Putamen (tissue), 1 donor: ENCODE results near the gene OR10H2.
"Not testable (repeated sequence)": the region's sequence is repeated elsewhere in the genome, so short reads cannot be mapped to it uniquely, and the experiment has no call there.

ENCODE experiments used
- DNase-seq: peaks from one replicate; pipeline ENCODE4 v3.0.0-alpha.2; 2016; ENCODE audit warnings: low spot score

OR10H2 gene, protein sequence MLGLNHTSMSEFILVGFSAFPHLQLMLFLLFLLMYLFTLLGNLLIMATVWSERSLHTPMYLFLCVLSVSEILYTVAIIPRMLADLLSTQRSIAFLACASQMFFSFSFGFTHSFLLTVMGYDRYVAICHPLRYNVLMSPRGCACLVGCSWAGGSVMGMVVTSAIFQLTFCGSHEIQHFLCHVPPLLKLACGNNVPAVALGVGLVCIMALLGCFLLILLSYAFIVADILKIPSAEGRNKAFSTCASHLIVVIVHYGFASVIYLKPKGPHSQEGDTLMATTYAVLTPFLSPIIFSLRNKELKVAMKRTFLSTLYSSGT

DNA sequence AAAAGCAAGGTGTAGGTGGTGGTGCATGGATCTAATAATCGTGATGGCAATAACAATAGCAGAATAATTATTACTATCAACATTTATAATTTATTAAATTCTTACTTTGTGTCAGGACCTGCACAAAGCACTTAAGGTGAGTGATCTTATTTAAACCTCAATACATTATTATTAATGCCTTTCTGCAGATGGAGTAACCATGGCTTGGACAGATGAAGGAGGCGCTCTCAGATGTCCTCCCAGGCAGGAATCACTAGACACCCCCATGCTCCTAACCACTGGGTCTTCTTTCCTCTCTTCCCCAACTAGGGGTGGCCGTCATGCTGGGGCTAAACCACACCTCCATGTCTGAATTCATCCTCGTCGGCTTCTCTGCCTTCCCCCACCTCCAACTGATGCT lies at the start of gene OR10H2:
OR10H2 (plus strand) TSS at position 301 of the 400 bp plus-strand sequence; CDS start at position 321, 20 bp downstream.
- DNase-seq: no peak

DNA sequence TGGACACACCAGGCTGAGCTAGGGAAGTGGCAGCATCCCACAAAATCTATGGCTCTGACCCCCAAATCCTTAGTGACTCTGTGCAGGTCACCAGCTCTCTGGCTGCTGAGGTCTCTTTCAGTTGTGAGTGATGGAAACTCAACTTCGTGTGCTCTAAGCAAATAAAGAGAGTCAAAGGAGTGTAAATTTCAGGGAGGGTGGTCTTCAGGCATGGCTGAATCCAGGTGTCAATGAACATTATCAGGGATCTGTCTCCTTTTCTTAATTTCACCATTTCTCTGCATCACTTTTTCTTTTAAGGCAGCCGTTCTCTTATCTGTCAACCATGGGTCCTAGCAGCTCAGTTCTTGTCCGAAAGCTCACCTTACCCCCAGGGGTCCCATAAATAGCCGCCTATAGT lies 48.7 kb upstream of the OR10H2 start:
- DNase-seq: no peak

DNA sequence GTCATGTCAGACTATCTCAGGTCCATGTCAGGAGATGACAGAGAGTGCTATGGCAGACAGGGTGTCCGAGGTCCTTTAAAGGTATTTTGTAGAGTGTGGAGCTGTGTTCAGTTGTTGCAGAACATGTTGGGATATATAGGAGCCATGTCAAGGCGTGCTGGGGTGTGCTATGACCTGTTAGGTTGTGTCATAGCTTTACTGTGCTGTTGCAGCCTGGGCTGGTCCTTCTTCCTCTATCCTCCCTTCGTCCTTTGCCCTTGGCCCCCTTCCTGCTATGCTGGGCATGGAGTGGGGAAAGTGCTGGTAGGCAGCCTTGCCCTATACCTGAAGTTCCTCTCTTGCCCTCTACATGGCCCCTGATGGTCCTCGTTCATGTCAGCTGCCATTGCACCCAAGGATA lies 48.0 kb upstream of the OR10H2 start:
- not testable (repeated sequence) for DNase-seq

DNA sequence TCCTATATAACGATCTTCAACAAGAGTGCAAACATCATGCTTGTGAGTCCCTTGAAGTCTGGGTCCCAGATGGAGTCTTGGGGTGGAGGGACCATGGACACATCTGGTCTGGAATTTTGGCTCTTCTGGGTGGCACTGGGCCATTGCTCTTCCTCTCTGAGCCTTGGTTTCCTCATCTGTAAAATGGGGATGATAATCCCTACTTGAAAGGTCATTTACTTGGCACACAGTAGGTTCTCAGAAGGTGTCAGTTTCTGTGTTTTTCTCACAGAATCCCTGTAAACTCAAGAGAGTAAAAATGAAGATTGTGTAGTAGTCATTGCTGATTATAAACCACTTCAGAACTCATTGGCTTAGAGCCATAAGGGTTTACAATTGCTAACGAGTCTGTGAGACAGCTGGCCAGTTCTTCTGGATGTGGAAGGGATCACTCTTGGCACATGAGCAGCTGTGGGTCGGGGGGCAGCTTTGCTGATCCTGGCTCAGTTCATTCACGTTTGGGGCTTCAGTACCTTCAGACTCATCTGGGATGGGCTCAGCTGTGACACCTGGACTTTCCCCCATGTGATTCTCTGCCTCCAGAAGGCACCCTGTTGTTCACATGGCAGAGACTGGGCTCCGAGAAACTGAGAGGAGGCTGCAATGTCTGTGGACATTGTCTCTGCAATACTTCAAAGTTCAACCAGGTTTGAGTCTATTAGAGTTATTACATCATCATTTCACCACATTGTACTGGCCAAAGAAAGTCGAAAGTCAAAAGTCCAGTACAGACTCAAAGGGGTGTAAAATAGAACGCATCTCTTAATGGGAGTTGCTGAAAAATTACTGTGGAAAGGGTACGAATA lies 47.1 kb upstream of the OR10H2 start:
- DNase-seq: no peak

DNA sequence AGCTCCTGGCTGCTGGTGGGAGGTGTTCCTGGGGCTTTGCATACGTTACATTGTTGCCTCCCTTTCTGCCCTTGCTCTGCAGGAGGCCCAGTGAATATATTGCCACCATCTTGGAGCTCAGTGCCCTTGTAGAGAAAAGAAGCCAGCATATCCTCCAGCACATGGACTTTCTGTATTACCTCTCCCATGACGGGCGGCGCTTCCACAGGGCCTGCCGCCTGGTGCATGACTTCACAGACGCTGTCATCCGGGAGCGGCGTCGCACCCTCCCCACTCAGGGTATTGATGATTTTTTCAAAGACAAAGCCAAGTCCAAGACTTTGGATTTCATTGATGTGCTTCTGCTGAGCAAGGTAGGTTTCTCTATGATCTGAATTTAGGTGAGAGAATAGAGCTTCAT lies 44.4 kb upstream of the OR10H2 start:
- no peak for DNase-seq

DNA sequence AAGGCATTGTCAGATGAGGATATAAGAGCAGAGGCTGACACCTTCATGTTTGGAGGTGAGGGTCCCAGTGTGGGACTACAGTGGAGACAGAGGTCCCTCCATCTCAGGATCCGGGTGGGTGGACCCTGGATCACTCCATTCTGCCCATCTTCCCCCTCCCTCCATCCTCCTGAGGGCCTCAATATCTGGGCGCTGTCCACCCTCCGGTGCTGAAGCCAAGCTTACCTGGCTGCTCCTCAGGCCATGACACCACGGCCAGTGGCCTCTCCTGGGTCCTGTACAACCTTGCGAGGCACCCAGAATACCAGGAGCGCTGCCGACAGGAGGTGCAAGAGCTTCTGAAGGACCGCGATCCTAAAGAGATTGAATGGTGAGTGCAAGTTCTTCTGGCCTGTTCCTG lies 43.0 kb upstream of the OR10H2 start:
- DNase-seq: no peak

DNA sequence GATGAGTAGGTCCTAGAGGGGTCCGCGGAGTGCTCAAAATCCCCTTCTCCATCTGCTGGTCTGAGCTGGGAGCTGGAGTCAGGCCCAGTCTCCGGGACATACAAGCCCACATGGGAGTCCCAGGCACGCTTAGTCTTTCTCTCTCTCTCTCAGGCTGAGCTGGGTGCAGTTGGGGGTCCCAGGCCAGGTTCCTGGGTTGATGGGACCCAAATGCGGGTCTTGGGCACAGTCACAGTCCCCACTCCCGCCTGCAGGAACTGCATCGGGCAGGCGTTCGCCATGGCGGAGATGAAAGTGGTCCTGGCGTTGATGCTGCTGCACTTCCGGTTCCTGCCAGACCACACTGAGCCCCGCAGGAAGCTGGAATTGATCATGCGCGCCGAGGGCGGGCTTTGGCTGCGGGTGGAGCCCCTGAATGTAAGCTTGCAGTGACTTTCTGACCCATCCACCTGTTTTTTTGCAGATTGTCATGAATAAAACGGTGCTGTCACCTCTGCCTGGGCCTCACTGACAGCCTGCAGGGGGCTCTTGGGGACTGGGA lies 31.1 kb upstream of the OR10H2 start:
- no peak for DNase-seq

DNA sequence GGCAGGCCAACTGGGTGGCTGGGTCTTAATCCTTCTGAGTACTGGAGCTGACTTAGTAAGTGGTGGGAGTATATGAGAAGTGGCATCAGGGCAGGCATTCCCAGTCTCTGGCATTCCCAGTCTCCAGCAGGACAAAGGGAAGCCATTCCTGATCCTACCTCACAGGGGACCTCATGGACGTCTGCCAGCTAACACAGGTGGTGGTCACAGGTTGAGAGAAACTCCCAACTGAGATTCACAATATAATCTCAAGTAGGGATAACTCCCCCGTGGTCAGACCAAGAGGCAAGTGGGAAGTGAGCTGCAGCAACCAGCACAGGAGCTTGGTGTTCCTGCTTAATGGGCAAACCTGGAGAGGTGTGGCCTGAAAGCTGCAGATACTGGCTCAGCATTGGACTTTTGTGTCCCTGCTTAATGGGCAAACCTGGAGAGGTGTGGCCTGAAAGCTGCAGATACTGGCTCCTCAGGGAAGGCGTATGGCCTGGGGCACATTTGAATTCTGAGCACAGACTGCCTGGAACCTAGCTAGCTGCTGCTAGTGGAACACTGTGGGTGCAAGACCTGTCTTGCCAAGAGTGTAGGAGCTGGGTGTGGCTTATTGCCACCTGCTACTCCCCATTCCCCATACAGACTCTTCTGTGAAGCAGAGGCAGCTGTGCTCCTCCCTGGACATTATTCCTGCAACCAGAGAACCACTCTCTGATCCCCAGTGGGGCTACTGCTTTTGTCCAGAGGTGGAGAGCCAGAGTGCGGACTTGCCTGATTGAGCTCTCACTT lies 25.9 kb upstream of the OR10H2 start:
- DNase-seq: no peak

DNA sequence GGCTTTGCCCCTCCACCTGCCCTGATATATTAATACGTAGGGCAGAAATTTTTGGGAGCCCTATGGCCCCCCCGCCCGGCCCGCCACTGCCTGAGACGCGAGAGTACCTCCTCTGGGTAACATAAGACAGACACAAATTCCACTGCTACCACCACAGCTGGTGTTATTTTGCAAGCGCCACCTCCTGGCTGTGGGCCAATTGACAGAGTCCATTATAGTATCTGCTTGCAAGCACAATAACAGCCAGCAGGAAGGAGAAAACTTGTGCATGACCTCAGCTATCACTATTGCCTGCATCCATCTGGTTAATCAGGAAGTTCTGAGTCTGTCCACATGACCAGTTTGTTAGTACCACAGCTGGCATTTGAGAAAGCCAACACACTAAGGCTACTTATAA lies 25.3 kb upstream of the OR10H2 start:
- DNase-seq: peak; percentile 0

DNA sequence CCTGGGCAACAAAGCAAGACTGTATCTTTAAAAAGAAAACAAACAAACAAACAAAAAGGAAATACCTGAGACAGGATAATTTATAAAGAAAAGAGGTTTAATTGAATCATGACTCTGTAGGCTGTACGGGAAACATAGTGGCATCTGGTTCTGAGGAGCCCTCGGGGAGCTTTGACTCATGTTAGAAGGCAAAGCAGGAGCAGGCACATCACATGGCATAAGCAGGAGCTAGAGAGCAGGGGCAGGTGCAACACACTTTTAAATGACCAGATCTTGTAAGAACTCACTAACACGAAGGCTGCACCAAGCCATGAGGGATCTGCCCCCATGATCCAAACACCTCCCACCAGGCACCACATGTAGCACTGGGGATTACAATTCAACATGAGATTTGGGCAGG lies 13.2 kb upstream of the OR10H2 start:
- no peak for DNase-seq

DNA sequence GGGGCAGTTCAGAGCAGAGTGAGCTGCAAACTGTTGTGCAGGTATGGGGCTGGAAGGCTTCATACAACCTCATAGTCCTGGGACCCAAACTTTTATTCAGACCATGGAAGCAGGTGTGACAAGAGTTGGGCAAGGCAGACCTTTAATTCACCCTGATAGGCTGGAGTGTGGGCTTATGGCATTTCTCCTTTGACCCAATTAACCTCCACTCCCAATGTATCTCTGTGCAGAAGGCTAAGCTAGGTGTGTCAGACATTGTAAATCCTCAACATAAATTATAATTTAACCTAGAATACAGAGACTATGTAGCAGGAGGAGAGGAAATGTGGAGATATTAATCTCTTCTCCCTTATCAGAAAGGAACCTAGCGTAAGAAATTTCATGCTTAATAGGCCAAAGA lies 12.2 kb upstream of the OR10H2 start:
- DNase-seq: no peak

DNA sequence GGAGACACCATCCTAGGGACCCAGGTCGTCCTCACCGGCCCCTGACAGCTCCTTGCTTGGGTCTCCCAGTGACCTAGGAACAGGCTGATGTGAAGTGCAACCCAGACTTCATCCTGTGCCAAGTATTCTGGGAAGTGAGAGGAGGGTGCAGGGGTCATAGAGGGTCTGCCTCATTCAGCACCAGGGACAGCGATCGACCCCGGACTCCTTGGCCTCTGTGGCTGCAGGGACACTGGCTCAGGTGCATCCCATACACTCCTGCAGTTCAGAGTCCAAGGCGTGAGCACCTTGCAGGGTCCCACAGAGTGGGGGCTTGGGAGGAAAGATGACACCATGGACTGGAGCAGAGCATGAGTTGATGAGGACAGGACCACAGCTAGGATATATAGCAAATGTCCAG lies 10.0 kb upstream of the OR10H2 start:
- no peak for DNase-seq

DNA sequence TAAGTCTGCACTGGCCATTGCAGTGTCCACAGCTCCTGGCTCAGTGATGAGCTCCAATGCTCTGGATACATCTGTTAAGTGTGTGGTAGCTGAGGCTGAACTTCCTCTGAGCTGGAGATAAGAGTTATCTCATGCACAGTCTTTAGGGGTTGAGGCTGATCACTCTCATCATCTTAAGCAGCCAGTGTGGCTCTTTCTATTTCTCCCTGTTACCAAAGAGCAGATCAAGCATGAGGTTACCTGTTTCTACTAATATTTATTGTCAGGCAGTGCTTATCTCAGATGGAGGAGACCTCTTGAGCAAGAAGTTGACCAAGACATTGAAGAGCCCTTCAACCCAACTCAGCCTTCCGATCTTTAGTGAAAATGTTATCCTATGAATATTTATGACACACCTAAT lies 6.6 kb upstream of the OR10H2 start:
- DNase-seq: no peak

DNA sequence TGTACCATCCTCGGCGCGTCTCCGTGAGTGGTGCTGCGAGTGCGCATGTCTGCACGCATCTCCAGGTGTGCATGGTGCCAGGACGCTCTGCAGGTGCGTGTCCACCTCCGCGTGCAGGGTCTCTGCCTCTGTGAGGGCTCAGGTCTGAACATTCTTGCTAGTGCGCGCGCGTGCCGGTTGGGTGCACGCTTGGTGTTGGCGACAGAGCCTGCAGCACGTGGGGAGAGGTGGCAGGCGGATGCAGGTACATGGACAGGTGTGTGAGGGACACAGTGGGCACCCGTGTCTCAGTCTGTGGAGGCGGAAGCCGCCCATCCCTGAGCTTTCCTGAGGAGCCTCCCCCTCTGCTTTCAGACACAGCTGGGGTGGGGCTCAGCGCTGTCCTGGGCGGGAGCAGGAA lies 4.9 kb upstream of the OR10H2 start:
- DNase-seq: no peak

DNA sequence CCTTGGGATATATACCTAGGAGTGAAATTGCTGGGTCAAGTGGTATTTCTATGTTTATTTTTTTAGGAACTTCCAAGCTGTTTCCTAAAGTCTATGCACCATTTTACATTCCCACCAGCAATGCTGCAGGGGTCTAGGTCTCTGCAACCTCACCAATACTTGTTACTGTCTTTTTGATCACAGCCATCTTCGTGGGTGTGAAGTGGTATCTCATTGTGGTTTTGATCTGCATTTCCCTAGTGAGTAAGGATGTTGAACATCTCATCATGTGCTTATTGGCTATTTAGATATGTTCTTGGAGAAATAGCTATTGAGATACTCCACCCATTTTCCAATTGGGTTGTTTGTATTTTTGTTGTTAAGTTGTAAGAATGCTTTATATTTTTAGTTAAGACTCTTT lies 2.7 kb downstream of the OR10H2 start:
- no peak for DNase-seq

DNA sequence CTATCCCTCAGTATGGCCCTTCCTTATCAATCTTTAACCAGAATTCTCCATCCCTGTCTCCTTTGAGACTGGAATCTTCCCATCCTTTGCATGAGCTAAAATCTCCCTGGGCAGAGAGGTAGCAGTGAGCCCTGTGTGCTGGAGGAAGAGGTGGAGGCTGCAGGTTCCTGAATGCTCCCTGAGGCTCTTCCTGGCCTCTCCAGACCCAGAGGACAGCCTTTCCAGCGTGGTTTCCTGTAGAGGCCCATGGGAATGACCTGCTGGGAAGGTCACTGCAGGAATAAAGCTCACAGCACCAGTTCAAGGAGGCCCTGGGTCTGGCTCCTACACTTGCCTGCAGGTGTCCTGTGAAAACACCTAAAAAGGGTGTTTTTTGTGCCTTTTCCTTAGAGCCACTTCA lies 4.6 kb downstream of the OR10H2 start:
- DNase-seq: no peak

DNA sequence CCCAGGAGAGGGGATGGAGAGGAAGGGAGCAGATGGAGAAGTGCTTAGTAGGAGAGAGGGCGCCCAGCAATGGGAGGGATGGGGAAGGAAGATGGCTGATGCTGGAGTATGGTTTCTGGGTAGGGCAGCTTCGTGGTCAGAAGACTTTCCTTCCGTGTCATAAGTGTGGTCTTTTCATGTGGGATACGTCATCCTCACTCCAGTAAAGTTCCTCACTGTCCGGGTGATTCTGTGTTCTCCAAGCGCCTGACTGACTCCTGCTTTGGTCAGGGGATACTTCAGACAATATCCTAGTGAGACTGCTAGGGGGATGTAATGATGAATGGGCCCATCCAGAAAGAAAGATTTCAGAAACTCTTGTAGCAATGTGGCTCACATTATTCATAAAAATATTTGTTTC lies 6.1 kb downstream of the OR10H2 start:
- DNase-seq: no peak

DNA sequence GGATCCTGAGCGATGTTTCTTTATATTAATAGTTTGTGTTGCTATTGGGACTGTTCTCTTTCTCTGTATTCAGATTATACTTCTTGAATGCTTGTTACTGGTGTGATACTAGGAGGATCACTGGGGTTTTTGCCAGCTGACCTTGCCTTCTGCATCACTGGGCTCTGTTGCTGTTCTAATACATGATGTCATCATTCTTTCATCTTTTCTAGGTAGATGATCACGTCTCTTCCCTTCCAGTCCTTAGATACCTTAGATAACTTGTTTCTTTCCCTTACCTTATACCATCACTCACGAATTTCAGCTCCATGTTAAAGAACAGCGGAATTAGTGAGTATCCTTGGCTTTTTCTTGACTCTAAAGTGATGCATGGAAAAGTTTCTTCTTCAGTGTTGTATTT lies 9.9 kb downstream of the OR10H2 start, which contains the start of gene OR10H3:
OR10H3 (plus strand) TSS at position 264 of the 400 bp plus-strand sequence. CDS start 3,408 bp downstream, outside the sequence.
- DNase-seq: no peak

DNA sequence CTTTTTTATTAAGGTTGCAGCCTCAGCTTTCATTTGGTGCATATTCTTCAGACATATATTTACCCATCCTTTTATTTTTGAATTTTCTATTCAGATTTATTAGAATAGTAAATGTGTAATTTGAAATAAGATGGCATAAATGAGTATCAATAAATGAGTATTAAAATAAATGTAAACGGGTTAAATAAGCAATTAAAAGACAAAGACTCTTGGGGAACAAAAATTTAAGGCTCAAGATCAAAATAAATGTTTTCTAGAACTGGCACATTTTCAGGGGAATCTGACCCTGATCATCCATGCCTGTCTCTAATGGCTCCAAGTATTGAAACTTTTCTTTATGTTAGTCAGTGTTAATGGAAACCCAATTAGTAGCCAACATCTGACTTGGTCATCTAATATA lies 13.0 kb downstream of the OR10H2 start:
- DNase-seq: no peak

DNA sequence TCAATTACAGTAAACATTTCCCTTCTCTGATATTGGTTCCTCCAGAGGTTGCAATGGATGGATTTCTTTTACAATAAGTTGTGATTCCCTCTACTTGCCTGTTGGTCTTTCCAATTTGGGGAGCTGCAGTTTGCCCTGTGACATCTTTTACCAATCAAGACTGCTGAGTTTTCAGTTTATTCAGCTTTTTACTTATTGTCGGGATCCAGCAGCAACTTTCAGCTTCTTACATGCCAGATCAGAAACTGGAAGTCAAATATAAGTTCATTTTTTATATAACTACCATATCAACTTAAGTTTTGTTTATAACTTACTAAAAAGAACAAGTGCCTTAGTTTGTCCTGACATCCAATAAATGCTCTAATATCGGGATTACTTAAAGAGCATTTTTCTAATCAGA lies 20.4 kb downstream of the OR10H2 start:
- no peak for DNase-seq

DNA sequence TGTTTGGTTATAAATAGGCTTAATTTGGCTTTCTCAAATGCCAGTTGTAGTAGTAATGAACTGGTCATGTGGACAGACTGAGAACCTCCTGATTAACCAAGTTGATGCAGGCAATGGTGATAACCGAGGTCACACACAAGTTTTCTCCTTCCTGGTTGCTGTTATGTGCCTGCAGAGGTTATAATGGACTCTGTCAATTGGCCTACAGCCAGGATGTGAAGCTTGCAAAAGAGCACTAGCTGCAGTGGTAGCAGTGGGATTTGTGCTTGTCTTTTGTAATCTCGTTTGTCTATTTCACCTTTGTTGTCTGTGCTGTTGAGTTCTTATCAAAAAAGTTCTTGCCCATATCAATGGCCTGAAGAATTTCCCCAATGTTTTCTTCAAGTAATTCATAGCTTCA lies 30.6 kb downstream of the OR10H2 start:
- DNase-seq: no peak

DNA sequence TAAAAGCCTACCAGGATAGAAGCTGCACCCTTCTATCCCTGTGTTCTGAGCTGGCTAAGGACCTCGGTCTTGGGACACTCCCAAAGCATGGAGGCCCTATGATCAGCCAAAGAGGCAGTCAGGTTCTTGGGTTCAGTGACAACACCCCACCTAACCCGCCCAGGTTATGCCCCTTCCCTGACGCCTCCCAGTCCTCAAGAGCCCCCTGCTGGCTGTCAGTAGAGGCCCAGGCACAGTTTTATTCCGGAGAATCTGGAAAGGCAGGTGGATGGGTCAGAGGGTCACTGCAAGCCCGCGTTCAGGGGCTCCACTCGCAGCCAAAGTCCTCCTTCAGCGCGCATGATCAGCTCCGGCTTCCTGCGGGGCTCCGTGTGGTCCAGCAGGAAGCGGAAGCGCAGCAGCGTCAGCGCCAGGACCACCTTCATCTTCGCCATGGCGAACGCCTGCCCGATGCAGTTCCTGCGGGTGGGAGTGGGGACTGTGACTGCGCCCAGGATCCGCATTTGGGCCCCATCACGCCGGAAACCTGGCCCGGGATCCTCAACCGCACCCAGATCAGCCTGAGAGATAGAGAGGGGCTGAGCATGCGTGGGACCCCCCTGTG lies 32.2 kb downstream of the OR10H2 start:
- no peak for DNase-seq
